Osteoblast (primary cell): Measurements from ENCODE around the gene ZNF821. TPM values are rescaled to one million over a fixed set of nuclear protein-coding genes. Genes with fewer than 3 reads are reported as not detected.
A peak's percentile ranks its signal among the peaks of the same experiment; 100 is the strongest.

Source experiments
- DNase-seq: peaks from one replicate; pipeline ENCODE4 v3.0.0; 2011; ENCODE audit warnings: low spot score, mixed read lengths; ENCODE audit not compliant: insufficient read length; ENCODE audit errors: missing footprints
- H2AFZ ChIP-seq: 2 replicates; pipeline ENCODE4 v1.6.0; 2011; ENCODE audit warnings: mild to moderate bottlenecking, low read length
- H3K27ac ChIP-seq: 2 replicates; pipeline ENCODE4 v1.5.1; 2011; ENCODE audit warnings: mild to moderate bottlenecking, low read depth, low read length, moderate library complexity
- H3K27me3 ChIP-seq: 2 replicates; pipeline ENCODE4 v1.6.0; 2012; ENCODE audit warnings: mild to moderate bottlenecking, control low read depth, inconsistent platforms, low read length, moderate library complexity; ENCODE audit not compliant: insufficient read depth
- H3K36me3 ChIP-seq: 2 replicates; pipeline ENCODE4 v1.5.1; 2011; ENCODE audit warnings: mild to moderate bottlenecking, low read length, control low read depth, moderate library complexity; ENCODE audit not compliant: insufficient read depth
- H3K4me1 ChIP-seq: 2 replicates; pipeline ENCODE4 v1.5.1; 2011; ENCODE audit warnings: mild to moderate bottlenecking, low read length, control low read depth, moderate library complexity; ENCODE audit not compliant: insufficient read depth
- H3K4me2 ChIP-seq: 2 replicates; pipeline ENCODE4 v1.6.0; 2011; ENCODE audit warnings: mild to moderate bottlenecking, low read length; ENCODE audit not compliant: insufficient read depth
- H3K4me3 ChIP-seq: fragments of 200-600 bp; sonication (generic); 3 replicates; pipeline ENCODE4 v1.5.1; 2012; ENCODE audit warnings: mild to moderate bottlenecking, low read length, inconsistent platforms; ENCODE audit not compliant: insufficient read depth
- H3K79me2 ChIP-seq: 2 replicates; pipeline ENCODE4 v1.6.0; 2012; ENCODE audit warnings: mild to moderate bottlenecking, low read length, control low read depth, inconsistent platforms; ENCODE audit not compliant: insufficient read depth
- H3K9me3 ChIP-seq: 2 replicates; pipeline ENCODE4 v1.5.1; 2011; ENCODE audit warnings: low read depth, low read length, control low read depth
- H4K20me1 ChIP-seq: 2 replicates; pipeline ENCODE4 v1.6.0; 2012; ENCODE audit warnings: mild to moderate bottlenecking, low read length, control low read depth; ENCODE audit not compliant: insufficient read depth
- total RNA-seq: library from RNA; depleted of rRNA; stranded (reverse); fragments of >200 nt; gene quantifications from 2 replicates; pipeline ENCODE4 v1.2.3, GENCODE V29; 2012
- TF ChIP-seq, protein P1 (sequence below): IDR thresholded peaks from 2 replicates; pipeline ENCODE4 v1.5.1; 2011; ENCODE audit warnings: mild to moderate bottlenecking, low read depth, low read length, moderate library complexity; ENCODE audit errors: extremely low read depth

Gene ZNF821
- total RNA-seq, 1 donor: 12.3 TPM

DNA sequence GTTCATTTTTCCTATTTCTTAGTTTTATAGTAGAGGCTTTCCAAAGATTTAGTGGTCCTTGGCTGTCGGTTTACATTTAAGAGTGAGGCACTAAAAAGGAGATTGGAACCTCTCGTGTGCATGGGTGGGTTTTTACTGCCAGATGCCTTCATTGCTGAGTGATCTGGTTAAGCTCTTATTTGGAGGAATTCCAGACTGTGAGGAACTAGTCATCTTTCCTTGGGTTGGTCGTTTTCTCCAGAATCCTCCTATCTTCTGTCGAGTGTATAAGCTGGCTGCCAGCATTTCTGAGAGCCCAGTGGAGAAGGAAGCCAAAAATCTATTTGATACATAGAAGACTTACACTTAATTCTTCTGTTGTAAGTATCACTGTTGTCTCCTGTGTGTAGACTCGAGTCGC, 33.9 kb upstream of the ZNF821 start:
- DNase-seq: peak; percentile 82
- TF ChIP-seq, protein P1, sequence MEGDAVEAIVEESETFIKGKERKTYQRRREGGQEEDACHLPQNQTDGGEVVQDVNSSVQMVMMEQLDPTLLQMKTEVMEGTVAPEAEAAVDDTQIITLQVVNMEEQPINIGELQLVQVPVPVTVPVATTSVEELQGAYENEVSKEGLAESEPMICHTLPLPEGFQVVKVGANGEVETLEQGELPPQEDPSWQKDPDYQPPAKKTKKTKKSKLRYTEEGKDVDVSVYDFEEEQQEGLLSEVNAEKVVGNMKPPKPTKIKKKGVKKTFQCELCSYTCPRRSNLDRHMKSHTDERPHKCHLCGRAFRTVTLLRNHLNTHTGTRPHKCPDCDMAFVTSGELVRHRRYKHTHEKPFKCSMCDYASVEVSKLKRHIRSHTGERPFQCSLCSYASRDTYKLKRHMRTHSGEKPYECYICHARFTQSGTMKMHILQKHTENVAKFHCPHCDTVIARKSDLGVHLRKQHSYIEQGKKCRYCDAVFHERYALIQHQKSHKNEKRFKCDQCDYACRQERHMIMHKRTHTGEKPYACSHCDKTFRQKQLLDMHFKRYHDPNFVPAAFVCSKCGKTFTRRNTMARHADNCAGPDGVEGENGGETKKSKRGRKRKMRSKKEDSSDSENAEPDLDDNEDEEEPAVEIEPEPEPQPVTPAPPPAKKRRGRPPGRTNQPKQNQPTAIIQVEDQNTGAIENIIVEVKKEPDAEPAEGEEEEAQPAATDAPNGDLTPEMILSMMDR: no peak
- H3K4me1 ChIP-seq: peaks cover 37% of the 10 kb centered on the region
- peaks cover 80% of the 10 kb centered on the region for H4K20me1 ChIP-seq
- H3K9me3 ChIP-seq: no peaks in the 10 kb centered on the region
- peak overlapping the region; percentile 60 for H3K27ac ChIP-seq
- no peak overlapping the region for H3K4me3 ChIP-seq
- H2AFZ ChIP-seq: no peak overlapping the region
- H3K79me2 ChIP-seq: peaks cover 92% of the 10 kb centered on the region
- H3K4me2 ChIP-seq: no peak overlapping the region
- peaks cover 61% of the 10 kb centered on the region for H3K36me3 ChIP-seq
- H3K27me3 ChIP-seq: no peaks in the 10 kb centered on the region

DNA sequence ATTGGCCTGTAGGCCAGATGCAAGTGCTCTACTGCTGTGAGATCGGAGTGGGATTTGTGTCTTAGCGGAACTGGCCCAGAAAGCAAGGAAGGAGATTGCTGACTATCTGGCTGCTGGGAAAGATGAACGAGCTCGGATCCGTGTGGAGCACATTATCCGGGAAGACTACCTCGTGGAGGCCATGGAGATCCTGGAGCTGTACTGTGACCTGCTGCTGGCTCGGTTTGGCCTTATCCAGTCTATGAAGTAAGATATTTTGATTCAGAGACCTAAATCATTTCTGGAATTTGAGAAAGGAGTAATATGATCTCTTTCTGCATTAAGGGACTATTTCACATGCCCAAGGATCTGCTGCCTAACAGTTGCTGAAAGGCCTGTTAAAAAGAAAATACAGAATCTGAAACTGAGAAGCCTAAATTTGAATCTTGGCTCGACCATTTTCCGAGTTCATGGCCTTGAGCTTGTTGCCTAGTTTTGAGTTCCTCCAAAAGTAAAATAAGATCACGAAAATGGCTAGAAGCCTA, 32.5 kb upstream of the ZNF821 start:
- Histone ChIP-seq H3K36me3 (peaks cover 50% of the 10 kb centered on the region), H3K4me3 (no peak overlapping the region), H3K27me3 (no peaks in the 10 kb centered on the region), H3K4me1 (peaks cover 37% of the 10 kb centered on the region), H3K9me3 (no peaks in the 10 kb centered on the region), H4K20me1 (peaks cover 86% of the 10 kb centered on the region), H3K79me2 (peaks cover 93% of the 10 kb centered on the region), H3K27ac (peak overlapping the region; percentile 36), H3K4me2 (peak overlapping the region; percentile 10), H2AFZ (no peak overlapping the region)
- no peak for DNase-seq
- TF ChIP-seq, protein P1: no peak

DNA sequence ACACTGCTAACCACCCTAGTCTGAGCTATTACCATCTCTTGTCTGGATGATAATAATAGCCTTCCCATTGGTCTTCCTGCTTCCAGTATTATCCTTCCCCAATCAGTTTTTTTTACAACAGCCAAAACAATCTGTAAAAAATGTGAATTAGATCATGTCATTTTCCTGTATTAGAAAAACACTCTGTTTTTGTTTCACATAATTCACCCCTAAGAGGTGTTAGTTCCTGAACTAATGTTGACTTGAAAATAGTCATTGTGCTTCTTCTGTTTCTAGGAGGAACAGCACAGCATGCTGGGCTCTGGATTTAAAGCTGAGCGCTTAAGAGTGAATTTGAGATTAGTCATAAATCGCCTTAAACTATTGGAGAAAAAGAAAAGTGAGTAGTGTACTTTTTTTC, 31.4 kb upstream of the ZNF821 start:
- Histone ChIP-seq H3K4me2 (no peak overlapping the region), H3K9me3 (no peaks in the 10 kb centered on the region), H3K36me3 (peaks cover 39% of the 10 kb centered on the region), H3K4me3 (no peak overlapping the region), H3K79me2 (peaks cover 93% of the 10 kb centered on the region), H3K27ac (peak overlapping the region; percentile 41), H3K4me1 (peaks cover 37% of the 10 kb centered on the region), H3K27me3 (no peaks in the 10 kb centered on the region), H2AFZ (no peak overlapping the region), H4K20me1 (peaks cover 87% of the 10 kb centered on the region)
- no peak for DNase-seq
- TF ChIP-seq, protein P1: no peak

DNA sequence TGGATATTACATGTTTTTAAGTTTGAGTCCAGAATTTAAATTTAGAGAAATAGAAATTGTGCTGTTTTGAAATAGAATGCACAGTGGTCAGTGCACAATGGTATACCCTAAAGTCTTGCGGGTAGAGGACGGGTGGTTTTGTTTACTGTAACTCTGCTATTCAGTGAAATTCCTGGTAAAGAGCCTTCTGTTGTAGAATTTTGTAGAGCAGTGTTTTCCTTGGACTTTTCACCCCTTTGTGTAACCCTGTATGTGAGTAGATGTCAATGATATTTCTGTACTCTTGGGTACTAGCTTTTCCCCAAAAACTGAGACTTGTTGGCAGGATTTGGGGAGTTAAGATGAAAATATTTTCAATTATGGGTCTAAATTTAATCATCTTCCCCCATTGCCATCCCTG, 30.8 kb upstream of the ZNF821 start:
- no peak overlapping the region for H3K4me2 ChIP-seq
- TF ChIP-seq, protein P1: no peak

More for the DNA sequence above, 30.8 kb upstream of the ZNF821 start:
- DNase-seq: no peak
- Histone ChIP-seq H4K20me1 (peaks cover 86% of the 10 kb centered on the region), H3K36me3 (peaks cover 33% of the 10 kb centered on the region), H3K4me3 (no peak overlapping the region), H3K79me2 (peaks cover 93% of the 10 kb centered on the region), H3K27me3 (no peaks in the 10 kb centered on the region), H2AFZ (no peak overlapping the region), H3K9me3 (no peaks in the 10 kb centered on the region), H3K4me1 (peaks cover 37% of the 10 kb centered on the region), H3K27ac (peak overlapping the region; percentile 41)
